Stimulated activated CD4-positive, alpha-beta T cell treated with anti-CD3 and anti-CD28 coated beads, Interleukin-4, amount 100 ng/mL, for 24 hours (primary cell): ENCODE results near the gene DNAJB6.

ENCODE experiments used
- DNase-seq: peaks from one replicate; pipeline ENCODE4 v3.0.0-alpha.2; 2020

Gene DNAJB6

GRCh38 chr7:157336383-157337315, at the start of gene DNAJB6:
TSS of gene DNAJB6 (plus strand) at chr7:157337004. CDS start at chr7:157358573, 21,569 bp downstream.
- DNase-seq: peak; percentile 94

DNA sequence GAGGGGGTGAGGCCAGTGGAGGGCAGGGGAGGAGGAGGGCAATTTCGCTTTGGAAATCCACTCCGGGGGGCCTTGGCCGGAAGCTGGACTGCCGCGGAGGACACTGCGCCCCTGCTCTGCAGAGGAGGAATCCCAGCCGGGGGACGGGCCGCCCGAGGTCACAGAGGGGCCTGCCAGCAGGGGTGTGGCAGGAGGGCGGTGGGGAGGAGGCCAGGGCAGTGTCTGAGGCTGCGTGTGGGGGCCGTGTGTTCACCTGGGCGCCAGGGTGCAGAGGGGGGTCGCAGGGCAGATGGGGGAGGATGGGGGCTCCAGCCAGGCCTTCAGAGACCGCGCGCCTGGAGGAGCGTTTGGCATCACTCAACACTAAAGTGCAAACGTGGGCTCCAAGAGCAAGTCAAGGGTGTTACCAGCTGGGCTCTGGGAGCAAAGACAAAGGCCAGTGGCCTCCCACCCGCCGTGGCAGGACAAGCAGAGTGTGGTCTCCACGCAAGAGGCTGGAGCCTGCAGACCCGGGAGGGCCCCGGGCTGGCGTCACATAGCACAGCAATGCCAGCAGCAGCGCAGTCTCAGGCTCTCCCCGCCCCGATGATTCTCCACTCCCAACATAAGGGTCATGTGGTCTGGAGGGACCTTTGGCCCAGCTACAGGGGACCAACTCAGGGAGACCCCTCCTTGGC, 45.3 kb upstream of the DNAJB6 start:
- DNase-seq: no peak

DNA sequence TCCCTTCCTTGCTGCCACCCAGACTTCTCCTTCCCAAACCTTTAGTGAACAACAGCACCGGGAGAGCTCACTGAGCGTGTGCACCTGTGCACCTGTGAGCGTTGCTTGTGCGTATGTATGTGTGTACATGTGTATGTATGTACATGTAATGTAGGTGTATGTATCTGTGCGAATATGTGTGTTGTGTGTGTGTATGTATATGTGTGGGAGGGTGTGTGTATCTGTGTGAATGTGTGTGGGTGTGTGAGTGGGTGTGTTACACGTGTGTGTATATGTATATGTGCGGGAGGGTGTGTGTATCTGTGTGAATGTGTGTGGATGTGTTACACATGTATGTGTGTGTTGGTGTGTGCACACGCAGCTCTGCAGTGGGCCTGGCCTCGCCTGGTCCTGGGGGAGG, 44.5 kb upstream of the DNAJB6 start:
- DNase-seq: no peak

- DNase-seq: no peak
Observed at GRCh38 chr7:157292770-157293412, 43.9 kb upstream of the DNAJB6 start.

DNA sequence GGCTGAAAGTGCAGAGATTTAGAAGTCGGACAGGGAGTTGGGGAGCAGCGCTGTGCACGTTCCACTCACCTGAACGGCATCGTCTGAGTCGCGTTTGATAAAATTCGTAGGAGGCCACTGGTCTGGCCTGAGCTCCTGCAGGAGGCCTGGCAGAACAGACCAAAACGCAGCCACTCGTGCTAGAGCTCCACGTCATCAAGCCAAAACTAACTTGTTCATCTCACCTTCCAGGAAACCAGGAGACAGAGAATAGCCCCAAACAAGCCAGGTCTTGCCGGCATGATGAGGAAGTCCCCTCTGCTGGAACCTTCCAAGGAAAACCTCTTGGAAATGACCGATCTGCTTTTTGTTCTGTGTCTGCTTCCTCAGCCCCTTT, 43.4 kb upstream of the DNAJB6 start:
- no peak for DNase-seq

DNA sequence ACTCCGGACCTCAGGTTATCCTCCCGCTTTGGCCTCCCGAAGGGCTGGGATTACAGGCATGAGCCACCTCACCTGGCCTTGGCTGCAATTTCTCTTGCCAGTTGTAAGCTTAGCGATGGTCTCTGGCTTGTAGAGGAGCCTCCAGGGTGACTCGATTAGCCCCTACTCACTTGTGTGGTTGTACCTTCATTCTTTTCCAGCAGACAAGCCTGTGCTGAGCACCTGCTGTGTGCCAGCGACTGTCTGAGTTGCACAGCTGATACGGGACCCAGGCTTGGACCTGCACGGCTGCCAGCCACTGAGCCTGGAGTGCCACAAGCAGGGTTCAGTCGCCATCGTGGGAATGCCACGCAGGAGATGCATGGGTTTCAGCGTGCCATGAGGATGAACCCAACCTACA, 42.0 kb upstream of the DNAJB6 start:
- DNase-seq: no peak

- DNase-seq: no peak
Observed at GRCh38 chr7:157295338-157295737, 41.5 kb upstream of the DNAJB6 start.

DNA sequence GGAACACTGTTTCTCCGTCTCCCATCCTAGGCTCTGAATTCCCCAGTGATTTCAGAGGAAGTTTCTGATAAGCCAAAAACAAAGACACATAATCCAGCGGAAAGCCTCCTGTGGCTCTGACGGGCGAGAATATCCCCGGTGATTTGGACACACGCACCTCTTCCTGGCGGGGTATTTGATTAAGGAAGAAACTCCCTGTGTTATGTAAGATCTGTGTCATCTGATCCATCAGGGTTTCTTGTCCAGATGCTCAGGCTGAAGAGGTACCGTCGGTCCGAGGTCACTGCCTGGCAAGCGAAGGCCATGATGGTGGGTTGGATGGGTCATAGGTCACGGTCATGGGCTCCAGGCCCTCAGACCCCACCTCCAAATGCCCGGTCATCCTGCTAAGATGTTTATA, 39.6 kb upstream of the DNAJB6 start:
- no peak for DNase-seq

- DNase-seq: no peak
Observed at GRCh38 chr7:157299317-157299612, 37.5 kb upstream of the DNAJB6 start.

DNA sequence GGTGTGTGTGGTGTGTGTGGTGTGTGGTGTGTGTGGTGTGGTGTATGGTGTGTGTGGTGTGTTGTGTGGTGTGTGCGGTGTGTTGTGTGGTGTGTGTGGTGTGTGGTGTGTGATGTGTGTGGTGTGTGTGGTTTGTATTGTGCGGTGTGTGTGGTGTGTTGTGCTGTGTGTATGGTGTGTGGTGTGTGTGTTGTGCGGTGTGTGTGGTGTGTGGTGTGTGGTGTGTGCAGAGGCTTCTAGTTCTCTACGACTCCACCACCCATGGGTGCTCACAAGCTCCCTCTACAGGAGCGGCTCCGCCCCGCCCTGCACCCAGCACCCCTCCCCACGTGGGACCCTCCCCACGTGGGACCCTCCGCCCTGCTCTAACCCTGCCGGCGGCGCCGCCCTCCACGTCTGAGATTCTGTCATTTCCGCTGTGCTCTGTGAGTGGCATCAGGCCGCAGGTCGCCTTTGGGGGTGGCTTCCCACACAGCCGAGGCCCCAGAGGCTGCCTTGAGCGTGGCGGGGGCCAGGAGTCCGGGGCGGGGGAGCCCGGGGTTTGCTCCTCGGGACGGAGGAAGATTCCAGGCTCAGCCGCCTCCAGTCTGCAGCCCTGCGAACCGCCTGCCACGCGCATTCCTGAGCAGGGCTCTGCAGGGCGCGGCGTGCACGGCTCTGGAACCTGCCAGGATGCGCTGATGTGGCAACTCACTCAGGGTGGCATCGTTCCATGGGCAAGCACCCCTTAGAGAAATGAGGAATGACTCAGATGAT, 37.0 kb upstream of the DNAJB6 start:
- peak; percentile 23 for DNase-seq

GRCh38 chr7:157300369-157300825, 36.4 kb upstream of the DNAJB6 start:
- no peak for DNase-seq

- no peak for DNase-seq
Observed at GRCh38 chr7:157301610-157302120, 35.1 kb upstream of the DNAJB6 start.

DNA sequence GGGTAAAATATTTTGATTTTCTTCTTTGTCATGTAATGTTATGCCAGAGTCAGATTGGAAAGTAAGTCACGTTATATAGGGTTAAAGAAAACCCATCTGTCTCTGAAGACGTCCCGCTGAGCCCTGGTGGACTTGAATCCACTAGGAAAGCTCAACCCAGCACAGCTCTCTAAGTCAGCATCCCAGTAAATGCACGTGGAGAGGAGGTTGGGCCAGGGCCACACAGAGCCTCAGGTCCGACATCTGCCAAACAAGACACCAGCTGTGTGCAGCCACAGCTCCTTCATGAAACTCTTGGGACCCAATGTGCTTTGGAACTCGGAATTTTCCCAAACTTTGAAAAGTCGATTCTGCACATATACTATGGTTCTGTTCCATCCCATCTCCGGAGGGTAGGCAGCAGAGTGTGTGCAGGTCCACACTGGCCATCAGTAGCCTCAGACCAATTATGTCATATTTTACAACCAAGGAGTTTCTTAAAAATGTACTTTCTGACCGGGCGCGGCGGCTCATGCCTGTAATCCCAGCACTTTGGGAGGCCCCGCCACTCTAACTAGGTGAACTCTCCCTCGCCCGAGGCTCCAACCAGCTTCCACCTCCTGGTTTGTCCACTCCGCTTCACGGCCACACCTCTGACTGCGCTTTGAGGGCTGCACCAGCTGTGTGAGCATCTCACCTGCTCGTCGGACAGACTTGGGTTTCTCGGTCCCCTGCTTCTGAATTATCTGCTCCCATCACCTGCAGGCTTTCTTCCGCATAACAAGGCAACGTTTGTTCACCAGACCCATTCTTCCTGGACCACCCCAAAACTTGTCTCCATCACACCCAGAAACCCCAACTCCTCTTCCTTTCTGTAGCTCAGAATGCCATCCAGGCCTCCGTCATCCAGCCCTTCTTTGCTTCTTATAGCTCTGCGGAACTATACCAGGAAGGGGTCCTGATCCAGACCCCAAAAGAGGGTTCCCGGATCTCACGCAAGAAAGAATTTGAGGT, 29.7 kb upstream of the DNAJB6 start:
- DNase-seq: no peak

GRCh38 chr7:157309988-157310668, 26.7 kb upstream of the DNAJB6 start:
- DNase-seq: no peak

GRCh38 chr7:157310676-157311185, 26.1 kb upstream of the DNAJB6 start:
- DNase-seq: no peak

DNA sequence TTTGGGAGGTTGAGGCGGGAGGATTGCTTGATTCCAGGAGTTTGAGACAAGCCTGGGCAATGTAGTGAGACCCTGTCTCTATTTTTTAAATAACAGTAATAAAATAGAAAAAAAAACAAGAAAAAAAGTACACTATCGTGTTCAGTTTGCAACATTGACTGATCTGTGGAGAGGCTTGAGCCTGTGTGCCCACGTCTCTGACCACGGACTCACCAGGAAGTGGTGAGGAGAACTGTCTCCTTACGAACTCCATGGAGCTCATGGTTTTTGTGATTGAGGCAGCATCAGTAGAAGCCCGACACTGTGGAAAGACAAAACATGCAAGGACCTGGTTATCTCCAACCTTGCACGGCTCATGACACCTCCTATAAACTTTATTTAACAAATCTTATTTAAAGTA, 23.9 kb upstream of the DNAJB6 start:
- no peak for DNase-seq

GRCh38 chr7:157313645-157314044, 23.2 kb upstream of the DNAJB6 start:
- no peak for DNase-seq

DNA sequence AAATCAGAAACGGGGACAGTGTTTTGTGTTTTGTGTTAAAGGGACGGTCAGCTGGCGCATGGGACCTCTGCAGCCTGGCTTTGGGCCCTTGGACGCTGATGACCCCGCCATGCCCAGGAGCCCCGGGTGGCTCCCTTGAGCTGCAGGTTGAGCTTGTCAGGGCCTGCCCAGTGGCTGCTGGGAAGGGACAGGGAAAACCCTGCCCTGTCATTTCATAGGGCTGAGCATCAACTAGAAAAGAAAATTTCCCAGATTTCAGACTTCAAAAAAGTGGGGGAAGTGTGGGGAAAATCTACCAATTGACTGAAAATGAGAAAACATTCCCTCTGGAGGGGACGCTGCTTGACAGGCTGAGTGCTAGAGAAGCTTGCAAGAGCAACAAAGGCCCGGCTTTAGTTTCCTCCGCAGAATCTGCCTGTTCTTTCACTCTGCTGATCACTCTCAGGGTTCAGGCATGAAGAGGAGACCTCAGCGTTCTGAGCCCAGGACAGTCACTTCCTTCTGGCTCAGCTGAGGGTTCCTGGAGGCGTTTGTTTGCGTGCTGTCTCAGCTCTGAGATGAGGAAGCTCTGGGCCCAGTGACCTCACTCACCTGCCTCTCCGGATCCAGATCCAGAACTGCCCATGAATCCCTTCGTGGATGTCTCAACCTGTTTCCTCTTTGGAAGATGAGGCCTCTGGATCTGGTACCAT, 18.6 kb upstream of the DNAJB6 start:
- peak; percentile 21 for DNase-seq

DNA sequence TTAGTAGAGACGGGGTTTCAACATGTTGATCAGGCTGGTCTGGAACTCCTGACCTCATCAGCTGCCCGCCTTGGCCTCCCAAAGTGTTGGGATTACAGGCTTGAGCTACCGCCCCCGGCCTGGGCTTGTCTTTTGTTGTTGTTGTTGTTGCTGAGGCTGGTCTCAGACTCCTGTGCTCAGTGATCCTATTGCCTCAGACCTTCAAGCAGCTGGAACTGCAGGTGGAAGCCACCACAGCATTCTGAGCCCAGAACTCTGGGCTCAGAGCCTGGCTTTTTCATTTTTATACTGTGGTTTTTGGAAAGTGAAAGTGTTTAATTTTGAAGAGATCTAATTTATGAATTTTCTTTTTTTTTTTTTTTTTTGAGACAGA, 16.2 kb upstream of the DNAJB6 start:
- no peak for DNase-seq

- DNase-seq: no peak
Observed at GRCh38 chr7:157323401-157323800, 13.4 kb upstream of the DNAJB6 start.
